SW 1271 (cell line): ENCODE measurements around the gene HMCN1.
"Not testable (repeated sequence)": the region's sequence is repeated elsewhere in the genome, so short reads cannot be mapped to it uniquely, and the experiment has no call there.

Source experiments
- DNase-seq, 2 experiments: peaks; one replicate each; lab custom pipeline; 2025; lab: John Stamatoyannopoulos, UW

Gene HMCN1

DNA sequence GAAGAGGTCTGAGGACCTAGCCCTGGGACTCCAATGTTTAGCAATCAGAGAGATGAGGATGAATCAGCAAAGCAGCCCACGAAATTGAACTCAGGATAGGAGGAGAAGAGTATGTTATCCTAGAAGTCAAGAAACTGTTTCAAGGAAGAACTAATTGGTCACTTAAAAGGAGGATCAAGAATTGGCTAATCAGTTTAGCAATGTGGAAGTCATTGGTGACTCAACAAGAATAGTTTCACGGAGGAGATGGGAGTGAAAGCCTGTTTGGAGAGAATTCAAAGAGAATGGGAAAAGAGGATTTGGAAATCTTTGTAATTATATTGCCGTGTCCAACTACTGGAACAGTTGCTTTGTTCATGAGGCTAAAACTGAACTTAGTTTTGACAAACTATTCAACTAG, 7.4 kb downstream of the HMCN1 start:
- no peak for DNase-seq

DNA sequence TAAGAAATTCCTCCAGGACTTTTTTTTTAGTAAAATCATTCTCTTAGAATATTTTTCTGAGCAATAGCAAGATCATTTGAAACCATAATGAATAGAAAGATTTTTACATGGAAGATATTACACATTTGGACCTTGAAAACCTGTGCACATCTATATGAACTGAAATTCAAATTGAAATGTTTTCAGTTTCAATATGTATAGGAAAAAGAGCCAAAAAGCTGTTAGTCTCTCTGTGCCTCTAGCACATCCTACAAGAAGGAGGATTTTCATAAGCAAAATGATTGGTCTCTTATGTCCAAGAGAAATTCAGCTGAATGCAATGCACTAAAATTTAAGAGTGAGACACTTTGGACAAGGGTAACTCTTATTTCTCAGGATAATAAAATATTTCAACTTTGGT, 8.2 kb downstream of the HMCN1 start:
- DNase-seq: no peak

DNA sequence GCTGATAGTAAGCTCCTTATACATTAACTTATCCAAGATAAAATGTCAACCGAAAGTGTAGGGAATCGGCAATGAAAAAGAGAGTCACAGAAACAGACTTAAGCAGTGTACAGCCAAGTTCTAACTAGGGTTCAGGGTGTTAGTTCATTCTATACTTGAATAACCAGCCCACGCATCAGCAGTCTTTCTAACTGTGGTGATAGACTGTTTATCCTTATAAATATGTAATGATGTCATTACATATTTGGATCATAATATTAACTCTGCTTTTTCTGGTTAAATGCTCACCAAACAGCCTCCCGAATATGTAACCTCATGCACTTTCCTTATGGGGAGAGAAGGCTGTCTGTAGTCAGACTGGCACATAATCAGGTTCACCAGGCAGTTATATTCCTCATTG, 11.0 kb downstream of the HMCN1 start:
- no peak for DNase-seq

DNA sequence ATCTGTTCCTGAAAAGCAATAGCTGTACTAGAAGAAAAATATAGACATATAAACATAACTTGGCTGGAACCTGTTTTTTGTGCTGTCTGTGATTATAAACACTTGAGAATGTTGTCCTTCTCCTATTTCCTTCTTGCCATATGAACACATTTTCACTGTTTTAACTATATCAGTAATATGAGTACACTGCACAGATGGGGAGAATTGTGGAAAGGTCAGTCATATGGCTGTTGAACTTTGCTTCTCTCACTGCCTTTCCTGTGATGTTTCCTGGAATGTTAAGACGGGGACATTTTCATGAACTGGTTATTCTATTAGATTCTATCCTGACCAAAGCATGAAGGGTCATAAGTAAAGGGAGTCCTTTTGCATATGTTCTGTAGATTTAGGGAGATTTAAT, 24.9 kb downstream of the HMCN1 start:
- DNase-seq: no peak

DNA sequence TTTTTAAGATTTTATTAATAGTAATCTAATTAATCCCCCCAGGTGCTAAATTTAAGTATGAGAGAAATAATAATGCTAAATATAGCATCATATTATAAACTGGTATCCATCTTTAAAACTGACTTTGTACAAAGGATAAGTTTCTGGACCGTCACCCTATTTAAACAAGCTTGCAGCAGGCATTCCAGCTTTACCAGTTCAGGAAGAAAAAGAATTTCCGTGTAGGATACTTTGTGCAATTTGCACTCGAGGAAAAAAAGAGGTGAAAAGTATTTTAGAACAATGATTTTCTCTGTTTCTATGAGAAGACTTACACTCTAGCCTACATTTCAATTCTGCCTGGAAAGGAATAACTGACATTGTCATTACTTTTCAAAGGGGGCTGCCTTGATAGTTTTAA, 27.6 kb downstream of the HMCN1 start:
- no peak for DNase-seq

DNA sequence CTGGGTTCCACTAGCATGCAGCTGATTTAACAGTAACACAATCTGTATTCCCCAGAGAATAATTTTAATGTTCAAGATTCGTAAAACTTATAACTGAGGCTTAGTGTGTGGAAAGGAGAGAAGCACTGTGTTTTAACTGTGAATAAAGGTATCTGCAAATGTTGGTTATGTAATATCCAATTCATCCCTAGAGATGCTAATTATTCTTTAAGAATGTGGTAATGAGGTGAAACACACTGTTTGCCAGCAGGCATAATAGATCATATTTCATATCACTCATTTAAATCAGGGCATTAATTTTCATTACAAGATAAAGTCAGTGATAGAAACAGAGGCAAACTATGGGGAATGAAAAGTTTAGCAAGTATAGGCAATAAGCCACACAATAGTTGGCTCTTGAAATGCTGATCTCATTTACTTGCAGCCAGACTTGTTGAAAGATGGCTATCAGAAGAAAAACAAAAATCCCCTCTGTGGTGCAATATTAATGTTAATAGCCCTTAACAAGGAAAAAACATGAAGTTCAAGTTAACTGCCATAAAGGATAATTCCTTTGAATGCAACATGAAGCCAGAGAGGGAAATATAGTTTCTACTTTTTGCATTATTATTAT, 33.4 kb downstream of the HMCN1 start:
- DNase-seq: no peak

DNA sequence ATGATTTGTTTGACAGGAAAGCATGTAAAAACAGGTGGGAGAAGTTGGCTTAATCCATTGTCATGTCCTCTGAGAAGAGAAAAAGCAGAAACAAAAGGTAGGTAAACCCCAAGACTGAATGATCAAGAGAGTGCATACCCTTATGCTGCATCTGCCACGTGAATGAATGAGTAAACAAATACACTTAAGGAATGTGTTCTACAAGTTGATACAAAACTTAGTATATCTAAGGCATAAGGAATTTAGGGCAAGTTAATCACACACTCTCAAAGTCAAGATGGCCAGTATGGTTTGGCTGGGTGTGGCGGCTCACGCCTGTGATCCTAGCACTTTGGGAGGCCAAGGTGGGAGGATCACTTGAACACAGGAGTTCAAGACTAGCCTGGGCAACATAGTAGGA, 34.2 kb downstream of the HMCN1 start:
- DNase-seq: no peak

DNA sequence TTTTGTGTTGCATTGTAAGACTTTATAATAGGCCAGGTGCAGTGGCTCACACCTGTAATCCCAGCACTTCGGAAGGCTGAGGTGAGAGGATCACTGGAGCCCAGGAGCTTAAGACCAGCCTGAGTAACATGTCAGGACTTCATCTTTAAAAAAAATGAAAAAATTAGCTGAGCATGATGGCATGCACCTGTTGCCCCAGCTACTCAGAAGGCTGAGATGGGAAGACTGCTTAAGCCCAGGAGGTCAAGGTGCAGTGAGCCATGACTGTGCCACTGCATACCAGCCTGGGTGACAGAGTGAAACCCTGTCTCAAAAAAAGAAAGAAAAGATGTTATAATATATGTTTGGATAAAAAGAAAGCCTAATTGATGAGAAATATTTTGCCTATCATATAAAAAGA, 34.9 kb downstream of the HMCN1 start:
- no peak for DNase-seq

DNA sequence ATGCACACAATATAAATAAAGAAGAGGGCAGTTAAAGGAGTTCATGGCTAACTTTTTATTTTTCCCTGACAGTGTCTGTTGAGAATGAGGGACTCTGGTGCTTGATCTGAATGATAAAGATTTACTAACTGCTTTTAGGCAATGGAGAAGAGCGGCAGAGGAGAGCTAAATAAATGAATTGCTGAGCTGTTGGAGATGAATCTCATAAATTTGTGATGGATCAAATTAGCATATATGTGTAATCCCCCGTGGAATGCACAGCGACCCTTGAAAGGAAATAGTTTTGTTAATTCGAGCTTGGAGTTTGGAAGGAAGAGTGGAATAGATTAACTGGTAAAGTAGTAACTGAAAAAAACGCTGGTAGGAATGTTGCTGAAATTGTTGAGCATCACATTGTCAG, 40.2 kb downstream of the HMCN1 start:
- DNase-seq: no peak

DNA sequence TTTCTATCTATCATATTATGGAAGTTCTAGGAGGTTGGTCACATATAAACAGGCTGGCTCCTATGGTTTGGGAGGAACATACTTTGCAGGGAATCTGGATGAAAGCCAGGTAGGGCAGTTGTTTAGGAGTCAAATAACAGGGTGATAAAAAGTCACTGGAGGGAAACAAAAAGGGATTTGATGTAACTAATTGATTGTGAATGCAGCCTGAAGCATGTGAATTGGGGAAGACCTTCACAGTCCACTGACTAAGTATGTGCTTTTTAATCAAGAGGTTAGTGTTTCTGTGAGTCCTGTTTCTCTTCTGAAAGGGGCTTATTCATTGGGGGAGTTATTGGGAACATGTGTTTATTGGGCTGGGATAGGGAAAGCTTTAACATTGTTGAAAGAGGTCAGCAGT, 41.3 kb downstream of the HMCN1 start:
- no peak for DNase-seq

DNA sequence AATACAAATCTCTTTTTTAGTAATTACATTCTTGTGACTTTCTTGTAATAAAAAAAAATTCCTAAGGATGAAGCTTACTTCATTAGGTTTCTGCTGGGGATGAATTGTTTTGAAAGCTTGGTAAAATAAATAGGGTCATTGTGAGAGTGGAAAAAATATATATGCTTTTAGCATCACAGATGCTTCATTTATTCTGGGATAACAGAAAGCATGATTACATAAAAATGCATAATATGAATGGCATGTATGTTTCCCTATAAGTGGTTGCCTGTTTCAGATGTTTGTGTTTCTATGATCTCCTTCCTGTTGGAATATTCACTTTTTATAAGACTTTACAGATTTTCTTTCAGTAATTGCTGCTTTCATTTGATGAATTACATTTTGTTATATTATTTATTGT, 42.3 kb downstream of the HMCN1 start:
- DNase-seq: no peak

DNA sequence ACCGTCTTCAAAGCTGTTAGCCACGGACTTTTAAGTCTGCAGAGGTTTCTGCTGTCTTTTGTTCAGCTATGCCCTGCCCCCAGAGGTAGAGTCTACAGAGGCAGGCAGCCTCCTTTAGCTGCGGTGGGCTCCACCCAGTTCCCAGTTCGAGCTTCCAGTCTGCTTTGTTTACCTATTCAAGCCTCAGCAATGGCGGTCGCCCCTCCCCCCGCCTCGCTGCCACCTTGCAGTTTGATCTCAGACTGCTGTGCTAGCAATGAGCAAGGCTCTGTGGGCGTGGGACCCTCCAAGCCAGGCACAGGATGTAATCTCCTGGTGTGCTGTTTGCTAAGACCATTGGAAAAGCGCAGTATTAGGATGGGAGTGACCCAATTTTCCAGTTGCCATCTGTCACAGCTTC, 49.7 kb downstream of the HMCN1 start:
- DNase-seq: not testable (repeated sequence)

DNA sequence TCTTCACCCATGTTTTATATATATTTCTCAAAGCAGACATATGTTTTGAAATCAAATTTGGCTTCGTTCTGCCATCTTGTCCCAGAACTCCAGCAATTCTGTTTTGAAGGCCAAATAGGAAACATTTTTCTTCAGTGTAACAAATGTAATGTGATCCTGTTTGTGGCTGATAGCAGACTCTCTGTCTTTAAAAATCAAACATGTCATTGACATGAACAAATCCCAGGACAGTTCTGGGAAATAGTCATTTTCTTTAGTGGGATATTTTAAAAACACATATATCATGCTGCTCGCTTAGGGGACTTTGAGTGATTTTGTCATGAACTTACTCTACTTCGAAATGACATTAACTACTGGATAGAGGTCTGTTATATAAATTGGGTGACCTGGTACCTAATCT, 51.4 kb downstream of the HMCN1 start:
- no peak for DNase-seq

DNA sequence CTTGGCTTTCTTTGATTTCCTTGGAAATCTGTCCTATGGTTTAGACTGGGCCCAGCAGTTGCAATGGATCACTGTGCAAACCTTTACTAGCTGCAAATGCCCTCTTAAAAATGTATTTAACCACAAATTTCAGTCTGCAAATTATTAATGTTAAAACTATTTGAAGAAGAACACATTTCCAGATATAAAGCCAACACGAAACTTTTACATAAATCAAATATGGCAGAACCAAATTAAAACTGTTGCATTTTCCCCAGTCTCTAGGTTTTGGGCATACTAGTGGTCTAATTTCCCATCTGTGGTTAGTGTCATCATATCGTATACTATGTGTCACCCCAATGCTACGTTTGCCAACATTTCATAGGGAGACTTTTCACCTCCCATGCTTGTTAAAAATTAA, 52.3 kb downstream of the HMCN1 start:
- no peak for DNase-seq

DNA sequence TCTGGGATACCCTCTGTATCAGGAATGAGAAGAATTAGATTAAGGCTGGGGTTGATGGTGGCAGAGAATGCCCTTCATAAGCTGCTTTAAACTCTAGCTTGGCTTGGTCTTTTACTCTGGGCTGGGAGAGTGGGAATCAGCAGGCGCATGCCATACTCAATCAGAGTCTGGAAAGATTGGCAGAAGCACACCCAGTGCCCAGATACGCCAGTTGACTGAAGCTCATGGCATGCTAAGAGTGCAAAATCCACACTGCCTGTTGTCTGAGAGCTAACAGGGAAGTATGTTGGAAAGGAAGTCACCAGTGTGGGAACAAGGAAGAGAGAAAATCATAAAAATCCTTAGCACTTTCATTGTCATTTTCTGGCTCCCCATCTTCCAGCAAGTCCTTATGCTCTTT, 53.0 kb downstream of the HMCN1 start:
- DNase-seq: no peak

DNA sequence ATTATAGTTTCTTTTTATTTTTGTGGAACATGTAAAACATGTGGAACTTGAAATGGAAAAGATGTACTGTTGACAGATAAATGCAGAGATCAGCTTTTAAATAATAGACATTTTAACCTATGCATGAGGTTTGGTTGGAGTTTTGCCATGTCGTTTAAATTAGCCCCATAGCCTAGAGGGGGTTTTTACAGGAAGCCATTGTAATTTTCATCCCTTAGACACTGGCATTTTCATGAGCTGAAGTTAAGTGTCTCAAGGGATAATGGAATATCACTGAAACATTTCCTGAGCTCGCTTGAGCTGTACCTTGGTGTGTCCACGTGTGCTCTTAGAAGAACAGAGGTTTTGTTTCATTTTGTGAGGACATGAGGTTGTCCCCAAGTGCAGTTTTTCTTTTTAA, 54.2 kb downstream of the HMCN1 start:
- DNase-seq: no peak

DNA sequence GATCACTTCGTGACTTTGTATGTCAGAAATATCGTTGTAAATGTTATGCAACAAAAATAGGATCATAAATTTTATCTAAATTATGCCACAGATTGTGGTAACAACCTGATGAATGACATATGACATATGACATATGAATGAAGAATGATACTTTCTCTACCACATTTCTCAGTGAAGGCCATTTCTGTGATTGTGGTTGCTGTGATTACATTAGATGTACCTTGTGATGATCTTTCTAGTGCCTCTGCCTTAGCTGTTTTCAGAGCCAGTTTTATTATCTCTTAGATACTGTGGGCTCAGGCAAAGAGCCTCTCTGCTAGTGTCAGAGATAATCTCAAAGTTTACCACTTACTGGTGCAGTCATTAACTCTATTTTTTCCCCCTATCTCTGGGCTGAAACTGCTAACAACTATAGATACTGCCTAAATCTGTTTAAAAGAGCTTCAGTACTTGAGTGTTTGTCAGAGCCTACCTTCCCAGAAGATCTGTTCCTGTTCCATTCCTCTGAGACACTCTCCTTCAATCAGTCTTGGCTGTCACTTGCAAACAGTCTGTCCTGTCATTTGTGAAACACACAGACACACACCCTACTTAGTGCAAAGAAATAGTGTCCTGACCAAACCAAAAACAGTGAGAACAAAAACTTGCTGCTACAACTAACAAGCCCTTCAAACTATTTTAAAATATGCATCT, 55.5 kb downstream of the HMCN1 start:
- no peak for DNase-seq

DNA sequence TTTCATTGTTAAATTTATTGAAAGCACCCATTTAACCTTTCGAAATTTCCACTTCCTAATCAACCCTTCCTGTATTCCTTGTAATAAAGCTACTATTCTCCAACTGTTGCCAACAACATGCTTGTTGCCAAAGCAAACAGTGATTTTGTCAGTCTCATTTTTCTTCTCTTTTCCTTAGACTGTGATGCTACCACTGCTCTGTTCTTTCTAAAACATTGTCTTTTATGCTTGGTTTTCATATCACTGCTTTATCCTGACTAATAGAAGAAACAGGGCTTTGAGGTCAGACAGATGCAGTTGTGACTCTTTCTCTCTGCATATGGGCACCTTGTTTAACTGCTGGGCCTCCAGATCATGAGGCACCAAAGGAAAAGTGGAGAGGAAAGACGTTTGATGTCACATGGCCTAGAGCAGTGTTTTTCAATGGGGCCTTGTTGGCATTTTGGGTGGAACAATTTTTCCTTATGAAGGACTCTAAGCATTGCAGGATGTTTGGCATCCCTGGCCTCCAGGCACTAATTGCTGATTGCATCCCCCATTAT, 56.1 kb downstream of the HMCN1 start:
- no peak for DNase-seq

DNA sequence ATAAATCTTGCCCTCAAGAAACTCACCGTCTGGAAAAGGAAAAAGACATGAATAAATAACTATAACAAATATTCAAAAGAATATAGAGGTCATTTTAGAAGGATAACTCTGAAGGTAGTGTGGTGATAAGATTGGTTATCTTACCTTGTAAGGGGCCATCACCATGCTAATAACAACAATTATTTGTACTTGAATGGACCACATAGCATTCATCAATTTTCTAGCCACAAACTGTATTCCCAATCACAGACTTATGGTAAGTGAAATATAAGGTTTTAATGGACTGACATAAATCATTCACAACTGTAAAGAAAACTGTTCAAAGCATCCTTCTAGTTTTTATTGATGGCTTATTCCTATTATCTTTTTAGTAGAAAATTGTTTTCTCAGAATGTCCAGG, 57.8 kb downstream of the HMCN1 start:
- DNase-seq: no peak

DNA sequence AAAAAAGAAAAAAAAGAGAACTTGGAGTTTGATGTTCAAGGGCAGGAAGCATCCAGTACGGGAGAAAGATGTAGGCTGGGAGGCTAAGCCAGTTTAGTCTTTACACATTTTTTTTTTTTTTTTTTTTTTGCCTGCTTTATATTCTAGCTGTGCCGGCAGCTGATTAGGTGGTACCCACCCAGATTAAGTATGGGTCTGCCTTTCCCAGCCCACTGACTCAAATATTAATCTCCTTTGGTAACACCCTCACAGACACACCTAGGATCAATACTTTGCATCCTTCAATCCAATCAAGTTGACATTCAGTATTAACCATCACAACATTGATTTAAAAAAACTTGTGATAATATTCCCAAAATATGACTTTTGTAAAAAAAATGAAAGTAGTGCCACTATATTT, 60.3 kb downstream of the HMCN1 start:
- not testable (repeated sequence) for DNase-seq

DNA sequence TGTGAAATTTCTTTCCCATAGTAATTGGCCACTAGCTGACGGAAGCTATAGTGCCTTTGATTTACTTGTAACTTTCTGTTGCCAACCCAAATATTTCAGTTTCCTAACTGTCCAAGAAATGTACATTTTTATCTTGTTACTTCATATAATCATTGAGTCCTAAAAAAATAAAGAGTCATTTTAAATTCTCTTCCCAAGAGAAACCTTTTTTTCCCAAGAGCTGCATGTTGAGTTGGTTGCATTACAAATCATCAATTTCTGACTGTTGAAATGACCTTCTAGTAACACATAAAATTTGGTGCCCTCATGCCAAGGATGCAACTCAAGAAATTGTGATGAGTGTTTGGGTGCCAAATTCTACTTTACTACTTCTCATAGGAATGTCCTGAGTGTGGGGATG, 61.0 kb downstream of the HMCN1 start:
- DNase-seq: no peak

DNA sequence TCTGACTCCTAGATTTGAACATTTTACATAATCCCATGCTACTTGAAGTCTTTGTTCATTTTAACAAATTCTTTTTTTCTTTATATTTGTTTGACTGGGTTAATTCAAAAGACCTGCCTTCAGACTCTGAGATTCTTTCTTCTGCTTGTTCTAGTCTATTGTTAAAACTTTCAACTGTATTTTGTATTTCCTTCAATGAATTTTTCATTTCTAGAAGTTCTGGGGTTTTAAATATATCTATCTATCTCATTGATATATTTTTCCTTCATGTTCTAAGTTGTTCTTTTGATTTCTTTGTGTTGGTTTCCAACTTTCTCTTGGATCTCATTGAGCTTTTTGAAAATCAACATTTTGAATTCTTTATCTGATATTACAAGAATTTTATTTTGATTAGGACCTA, 64.3 kb downstream of the HMCN1 start:
- no peak for DNase-seq

DNA sequence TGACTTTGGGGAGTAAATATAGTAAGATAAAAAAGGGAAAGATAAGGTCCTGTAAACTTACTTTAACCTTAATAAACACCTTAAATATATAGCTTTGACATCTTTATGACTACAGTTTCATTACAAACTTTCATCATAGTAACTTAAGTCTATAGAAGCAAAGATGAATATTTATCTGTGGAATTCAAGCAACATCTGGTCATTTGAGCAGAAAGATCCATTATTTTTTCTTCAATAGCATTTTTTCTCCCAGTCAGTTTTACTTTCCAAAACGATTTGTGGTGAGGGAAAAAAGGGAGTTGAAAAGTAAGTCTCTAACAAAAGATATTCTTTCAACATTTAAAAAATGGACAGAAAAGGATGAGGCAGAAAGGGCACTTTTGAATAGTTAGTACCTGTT, 69.0 kb downstream of the HMCN1 start:
- no peak for DNase-seq

DNA sequence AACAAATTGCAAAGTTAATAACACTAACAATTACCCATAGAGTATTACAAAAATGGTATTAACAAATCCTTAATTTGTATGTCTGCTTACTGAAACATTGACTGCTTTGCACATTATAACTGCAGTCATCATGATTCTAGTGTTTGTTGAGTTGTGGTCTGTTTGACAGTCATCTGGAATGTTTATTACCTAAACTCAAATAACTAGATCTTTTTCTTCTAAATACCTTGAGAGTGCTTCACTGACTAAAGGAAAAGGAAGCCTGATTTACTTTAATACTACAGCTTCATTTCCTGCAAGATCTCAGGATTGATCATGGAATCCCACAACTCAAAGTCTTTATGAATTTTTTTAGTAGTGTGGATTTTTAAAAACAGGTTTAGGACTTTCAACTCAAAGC, 70.0 kb downstream of the HMCN1 start:
- no peak for DNase-seq
